Naive thymus-derived CD8-positive, alpha-beta T cell (primary cell): ENCODE measurements around the gene RET. TPM values are rescaled to one million over a fixed set of nuclear protein-coding genes. Genes with fewer than 3 reads are reported as not detected.
A peak's percentile ranks its signal among the peaks of the same experiment; 100 is the strongest.

Experiments
- ATAC-seq, 2 donors: fragments of 150-1000 bp; cut with Tn5 transposase in 1 of 2; sonication (Bioruptor Pico), chemical (Tn5 transposase) in 1 of 2; 1 replicate in 1 of 2; 2 replicates in 1 of 2; pipeline ENCODE4 v1.10.0; 2021; ENCODE audit warnings: mild to moderate bottlenecking in 2 of 2, moderate library complexity in 2 of 2
- POLR2A ChIA-PET: fragments of 350-600 bp; sonication (Branson Sonifier 250); formaldehyde crosslinking; loops from one replicate; lab custom pipeline; 2021; ENCODE audit warnings: antibody characterized with exemption; lab: Charles Lee
- DNase-seq, 10 donors: peaks; one replicate each; pipeline versions ENCODE4 v3.0.0 to v3.0.0-alpha.2; 2020 to 2022
- H3K27ac Mint-ChIP-seq, 10 donors: one replicate each; pipeline ENCODE4 v1.8.0; 2020 to 2022; ENCODE audit warnings: mild to moderate bottlenecking in 10 of 10, mixed read lengths in 10 of 10, moderate library complexity in 4 of 10, inconsistent platforms in 1 of 10
- H3K27me3 Mint-ChIP-seq, 5 donors: one replicate each; pipeline ENCODE4 v1.8.0; 2021 to 2022; ENCODE audit warnings: mixed read lengths in 5 of 5
- H3K36me3 Mint-ChIP-seq, 3 donors: one replicate each; pipeline ENCODE4 v1.8.0; 2020 to 2022; ENCODE audit warnings: mixed read lengths in 3 of 3, mild to moderate bottlenecking in 2 of 3, inconsistent platforms in 1 of 3
- H3K4me1 Mint-ChIP-seq, 4 donors: one replicate each; pipeline ENCODE4 v1.8.0; 2021 to 2022; ENCODE audit warnings: mixed read lengths in 4 of 4
- H3K4me3 Mint-ChIP-seq, 10 donors: one replicate each; pipeline ENCODE4 v1.8.0; 2020 to 2022; ENCODE audit warnings: mild to moderate bottlenecking in 10 of 10, mixed read lengths in 10 of 10, moderate library complexity in 6 of 10, inconsistent platforms in 1 of 10
- H3K9me3 Mint-ChIP-seq, 9 donors: one replicate each; pipeline ENCODE4 v1.8.0; 2020 to 2022; ENCODE audit warnings: mixed read lengths in 9 of 9, mild to moderate bottlenecking in 3 of 9, inconsistent platforms in 1 of 9, moderate library complexity in 1 of 9
- polyA plus RNA-seq, 3 donors: library from polyadenylated mRNA; unstranded; fragments of 300-500 nt; fragmentation: Illumina TruSeq; gene quantifications; one replicate each; pipeline ENCODE4 v1.2.3, GENCODE V29; 2021
- total RNA-seq, 8 experiments: library from RNA in 2 of 8; stranded (reverse) in 2 of 8; gene quantifications; one replicate each; pipeline ENCODE4 v1.2.3 and lab custom pipeline; 2021 to 2026

RET gene
- total and polyA plus RNA-seq, 5 experiments from 2014 or later: not detected

- ATAC-seq (no peak), DNase-seq (no peak)
- peaks cover 6 to 16% (median 12%) of the 10 kb centered on the region in 3 donors for H3K36me3 Mint-ChIP-seq
- peaks cover 29 to 75% (median 64%) of the 10 kb centered on the region in 4 donors for H3K4me1 Mint-ChIP-seq
- no peaks in the 10 kb centered on the region for H3K27me3 Mint-ChIP-seq
- POLR2A ChIA-PET: interaction anchor here (0.9 to 1.4 kb wide), 2 partner anchors 11 to 13 kb away, joined by 3 to 5 read pairs; partner anchors contain the start of gene CSGALNACT2
- H3K4me3 Mint-ChIP-seq: peak overlapping the region in 9 of 10 donors; percentile 32 to 67 (median 54)
- H3K9me3 Mint-ChIP-seq: peaks cover 0 to 17% (median 7%) of the 10 kb centered on the region in 9 donors
- peak overlapping the region in 7 of 10 donors; percentile 8 to 67 (median 34) for H3K27ac Mint-ChIP-seq
Observed at GRCh38 chr10:43151371-43151770, 74.5 kb downstream of the RET start.

GRCh38 chr10:43153901-43154300 lies 77.0 kb downstream of the RET start:
- Mint-ChIP-seq H3K4me3 (peak overlapping the region in 4 of 10 donors; percentile 2 to 26 (median 15)), H3K4me1 (peaks cover 30 to 74% (median 64%) of the 10 kb centered on the region in 4 donors), H3K27me3 (no peaks in the 10 kb centered on the region), H3K9me3 (peaks cover 0 to 8% (median 0%) of the 10 kb centered on the region in 9 donors), H3K27ac (no peak overlapping the region), H3K36me3 (peaks cover 0 to 26% (median 6%) of the 10 kb centered on the region in 3 donors)
- DNase-seq: no peak
- no peak for ATAC-seq
- POLR2A ChIA-PET: no interaction called here

- peaks cover 0 to under 1% (median 0%) of the 10 kb centered on the region in 9 donors for H3K9me3 Mint-ChIP-seq
- DNase-seq: no peak
- peak overlapping the region in 5 of 10 donors; percentile 7 to 48 (median 12) for H3K27ac Mint-ChIP-seq
- peak overlapping the region in 4 of 10 donors; percentile 5 to 43 (median 25) for H3K4me3 Mint-ChIP-seq
- POLR2A ChIA-PET: interaction anchor here (1.0 to 1.2 kb wide), 2 partner anchors 12 to 17 kb away, joined by 3 to 5 read pairs; partner anchors contain the start of gene CSGALNACT2
- peaks cover 29 to 75% (median 61%) of the 10 kb centered on the region in 4 donors for H3K4me1 Mint-ChIP-seq
- H3K36me3 Mint-ChIP-seq: peaks cover 0 to 33% (median 6%) of the 10 kb centered on the region in 3 donors
- no peaks in the 10 kb centered on the region for H3K27me3 Mint-ChIP-seq
- ATAC-seq: no peak
Observed at GRCh38 chr10:43155221-43155620, 78.4 kb downstream of the RET start.

GRCh38 chr10:43155741-43156140 lies 78.9 kb downstream of the RET start:
- DNase-seq (no peak), ATAC-seq (no peak)
- Mint-ChIP-seq H3K9me3 (no peaks in the 10 kb centered on the region), H3K27ac (peak overlapping the region in 5 of 10 donors; percentile 7 to 63 (median 24)), H3K4me3 (peak overlapping the region in 2 of 10 donors; percentile 37 to 42), H3K4me1 (peaks cover 26 to 75% (median 60%) of the 10 kb centered on the region in 4 donors), H3K36me3 (peaks cover 1 to 37% (median 4%) of the 10 kb centered on the region in 3 donors), H3K27me3 (no peaks in the 10 kb centered on the region)
- POLR2A ChIA-PET: interaction anchor here (0.8 to 1.0 kb wide), 2 partner anchors 12 to 18 kb away, joined by 3 read pairs; partner anchors contain the start of gene CSGALNACT2

- no peak for DNase-seq
- peak overlapping the region in 5 of 10 donors; percentile 12 to 66 (median 51) for H3K27ac Mint-ChIP-seq
- no peaks in the 10 kb centered on the region for H3K27me3 Mint-ChIP-seq
- peaks cover 28 to 75% (median 60%) of the 10 kb centered on the region in 4 donors for H3K4me1 Mint-ChIP-seq
- H3K4me3 Mint-ChIP-seq: peak overlapping the region in 3 of 10 donors; percentile 36 to 52 (median 50)
- no peaks in the 10 kb centered on the region for H3K9me3 Mint-ChIP-seq
- POLR2A ChIA-PET: no interaction called here
- peaks cover 8 to 47% (median 9%) of the 10 kb centered on the region in 3 donors for H3K36me3 Mint-ChIP-seq
- no peak for ATAC-seq
Observed at GRCh38 chr10:43156590-43157341, 79.9 kb downstream of the RET start.

GRCh38 chr10:43158636-43159035 lies 81.8 kb downstream of the RET start:
- H3K4me3 Mint-ChIP-seq: no peak overlapping the region
- peak overlapping the region in 1 of 10 donors; percentile 68 for H3K27ac Mint-ChIP-seq
- H3K36me3 Mint-ChIP-seq: peaks cover 13 to 61% (median 14%) of the 10 kb centered on the region in 3 donors
- POLR2A ChIA-PET: no interaction called here
- ATAC-seq: no peak
- no peaks in the 10 kb centered on the region for H3K9me3 Mint-ChIP-seq
- peaks cover 32 to 78% (median 63%) of the 10 kb centered on the region in 4 donors for H3K4me1 Mint-ChIP-seq
- H3K27me3 Mint-ChIP-seq: no peaks in the 10 kb centered on the region
- DNase-seq: no peak

- ATAC-seq: no peak
- POLR2A ChIA-PET: no interaction called here
Observed at GRCh38 chr10:43160046-43160920, 83.4 kb downstream of the RET start.

GRCh38 chr10:43160921-43161255 lies 84.0 kb downstream of the RET start:
- ATAC-seq (no peak), DNase-seq (no peak)
- POLR2A ChIA-PET: no interaction called here
- H3K27me3 Mint-ChIP-seq: no peaks in the 10 kb centered on the region
- H3K36me3 Mint-ChIP-seq: peaks cover 13 to 66% (median 16%) of the 10 kb centered on the region in 3 donors
- no peaks in the 10 kb centered on the region for H3K9me3 Mint-ChIP-seq
- peak overlapping the region in 5 of 10 donors; percentile 1 to 56 (median 42) for H3K27ac Mint-ChIP-seq
- peak overlapping the region in 1 of 10 donors; percentile 37 for H3K4me3 Mint-ChIP-seq
- H3K4me1 Mint-ChIP-seq: peaks cover 30 to 61% (median 49%) of the 10 kb centered on the region in 4 donors

More at GRCh38 chr10:43160046-43160920, 83.4 kb downstream of the RET start:
- Mint-ChIP-seq H3K27me3 (no peaks in the 10 kb centered on the region), H3K4me1 (peaks cover 32 to 66% (median 55%) of the 10 kb centered on the region in 4 donors), H3K4me3 (peak overlapping the region in 1 of 10 donors; percentile 37), H3K27ac (peak overlapping the region in 4 of 10 donors; percentile 1 to 48 (median 22)), H3K9me3 (no peaks in the 10 kb centered on the region), H3K36me3 (peaks cover 13 to 71% (median 15%) of the 10 kb centered on the region in 3 donors)
- DNase-seq: no peak

GRCh38 chr10:43162604-43163003 lies 85.7 kb downstream of the RET start:
- POLR2A ChIA-PET: no interaction called here
- Mint-ChIP-seq H3K27ac (peak overlapping the region in 1 of 10 donors; percentile 42), H3K27me3 (no peaks in the 10 kb centered on the region), H3K4me3 (no peak overlapping the region), H3K4me1 (peaks cover 22 to 54% (median 35%) of the 10 kb centered on the region in 4 donors), H3K36me3 (peaks cover 13 to 64% (median 16%) of the 10 kb centered on the region in 3 donors), H3K9me3 (no peaks in the 10 kb centered on the region)
- DNase-seq: no peak
- no peak for ATAC-seq

- POLR2A ChIA-PET: no interaction called here
- peak overlapping the region in 2 of 10 donors; percentile 51 to 67 for H3K27ac Mint-ChIP-seq
- H3K4me3 Mint-ChIP-seq: no peak overlapping the region
- H3K4me1 Mint-ChIP-seq: peaks cover 16 to 37% (median 30%) of the 10 kb centered on the region in 4 donors
- no peaks in the 10 kb centered on the region for H3K27me3 Mint-ChIP-seq
- ATAC-seq (no peak), DNase-seq (no peak)
- H3K9me3 Mint-ChIP-seq: no peaks in the 10 kb centered on the region
- H3K36me3 Mint-ChIP-seq: peaks cover 6 to 68% (median 12%) of the 10 kb centered on the region in 3 donors
Observed at GRCh38 chr10:43166207-43166879, 89.5 kb downstream of the RET start.

GRCh38 chr10:43166880-43167497 lies 90.1 kb downstream of the RET start:
- no peaks in the 10 kb centered on the region for H3K9me3 Mint-ChIP-seq
- ATAC-seq: no peak
- no peak for DNase-seq
- H3K4me1 Mint-ChIP-seq: peaks cover 11 to 34% (median 23%) of the 10 kb centered on the region in 4 donors
- H3K36me3 Mint-ChIP-seq: peaks cover 4 to 68% (median 9%) of the 10 kb centered on the region in 3 donors
- no peak overlapping the region for H3K4me3 Mint-ChIP-seq
- no peaks in the 10 kb centered on the region for H3K27me3 Mint-ChIP-seq
- H3K27ac Mint-ChIP-seq: peak overlapping the region in 1 of 10 donors; percentile 31
- POLR2A ChIA-PET: no interaction called here
